ENCODE measurements around the gene FXYD5.
"Not testable (repeated sequence)": the region's sequence is repeated elsewhere in the genome, so short reads cannot be mapped to it uniquely, and the experiment has no call there.

Gene FXYD5

DNA sequence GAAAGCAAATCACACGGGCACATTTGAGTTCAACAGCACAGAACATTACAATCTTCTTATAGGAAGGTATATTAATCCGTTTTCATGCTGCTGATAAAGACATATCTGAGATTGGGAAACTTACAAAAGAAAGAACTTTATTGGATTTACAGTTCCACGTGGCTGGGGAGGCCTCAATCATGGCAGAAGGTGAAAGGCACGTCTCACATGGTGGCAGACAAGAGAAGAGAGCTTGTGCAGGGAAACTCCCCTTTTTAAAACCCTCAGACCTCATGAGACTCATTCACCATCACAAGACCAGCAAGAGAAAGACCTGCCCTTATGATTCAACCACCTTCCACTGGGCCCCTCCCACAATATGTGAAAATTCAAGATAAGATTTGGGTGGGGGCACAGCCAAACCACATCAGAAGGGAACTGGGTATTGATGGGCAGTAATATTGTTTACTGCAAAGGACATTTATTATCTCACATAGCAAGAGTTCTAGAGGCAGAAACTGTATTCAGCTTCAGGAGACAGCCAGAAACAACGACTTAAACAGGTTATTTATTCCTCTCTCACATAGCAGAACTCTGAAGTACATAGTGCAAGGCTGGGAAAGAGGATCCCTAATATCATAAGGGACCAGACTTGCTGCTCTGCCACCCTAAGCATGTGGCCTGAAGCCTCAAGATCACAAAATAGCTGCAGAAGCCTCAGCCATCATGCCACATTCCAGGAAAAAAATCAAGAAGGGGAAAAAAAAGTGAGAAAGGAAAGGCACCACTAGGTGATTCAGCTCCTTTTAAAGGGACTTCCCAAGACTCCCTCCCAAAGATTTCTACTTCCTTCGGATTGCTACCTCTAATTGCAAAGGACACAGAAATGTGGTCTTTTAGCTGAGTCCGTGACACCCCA is 23.1 kb downstream of the FXYD5 start:
- no peak for DNase-seq (ENCODE audit: low read depth in 2 of 3, low spot score in 2 of 3)

- DNase-seq (ENCODE audit: low read depth in 2 of 3, low spot score in 2 of 3) = no peak
These were observed 24.2 kb downstream of the FXYD5 start for GRCh38 chr19:35178701-35179100.

GRCh38 chr19:35179830-35180229 is 25.3 kb downstream of the FXYD5 start:
- DNase-seq (ENCODE audit: low read depth in 2 of 3, low spot score in 2 of 3) = no peak

- DNase-seq (ENCODE audit: low read depth in 2 of 3, low spot score in 2 of 3) = no peak
These were observed 26.9 kb downstream of the FXYD5 start for GRCh38 chr19:35181387-35181786.

DNA sequence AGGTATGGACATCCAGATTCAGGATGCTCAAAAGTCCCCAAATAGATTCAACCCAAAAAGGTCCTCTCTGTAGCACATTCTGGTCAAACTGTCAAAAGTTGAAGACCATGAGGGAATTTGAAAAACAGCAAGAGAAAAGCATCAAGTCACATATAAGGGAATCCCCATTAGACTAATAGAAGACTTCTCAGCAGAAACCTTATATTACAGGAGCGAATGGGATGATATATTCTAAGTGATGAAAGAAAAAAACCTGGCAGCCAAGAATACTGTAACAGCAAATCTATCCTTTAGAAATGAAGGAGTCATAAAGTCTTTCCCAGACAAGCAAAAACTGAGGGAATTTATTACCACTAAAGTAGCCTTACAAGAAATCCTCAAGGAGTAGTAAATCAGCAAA is 29.7 kb downstream of the FXYD5 start:
- no peak for DNase-seq (ENCODE audit: low read depth in 2 of 3, low spot score in 2 of 3)

- DNase-seq (ENCODE audit: low read depth in 2 of 3, low spot score in 2 of 3) = no peak
These were observed 30.3 kb downstream of the FXYD5 start for GRCh38 chr19:35184884-35185283.

DNA sequence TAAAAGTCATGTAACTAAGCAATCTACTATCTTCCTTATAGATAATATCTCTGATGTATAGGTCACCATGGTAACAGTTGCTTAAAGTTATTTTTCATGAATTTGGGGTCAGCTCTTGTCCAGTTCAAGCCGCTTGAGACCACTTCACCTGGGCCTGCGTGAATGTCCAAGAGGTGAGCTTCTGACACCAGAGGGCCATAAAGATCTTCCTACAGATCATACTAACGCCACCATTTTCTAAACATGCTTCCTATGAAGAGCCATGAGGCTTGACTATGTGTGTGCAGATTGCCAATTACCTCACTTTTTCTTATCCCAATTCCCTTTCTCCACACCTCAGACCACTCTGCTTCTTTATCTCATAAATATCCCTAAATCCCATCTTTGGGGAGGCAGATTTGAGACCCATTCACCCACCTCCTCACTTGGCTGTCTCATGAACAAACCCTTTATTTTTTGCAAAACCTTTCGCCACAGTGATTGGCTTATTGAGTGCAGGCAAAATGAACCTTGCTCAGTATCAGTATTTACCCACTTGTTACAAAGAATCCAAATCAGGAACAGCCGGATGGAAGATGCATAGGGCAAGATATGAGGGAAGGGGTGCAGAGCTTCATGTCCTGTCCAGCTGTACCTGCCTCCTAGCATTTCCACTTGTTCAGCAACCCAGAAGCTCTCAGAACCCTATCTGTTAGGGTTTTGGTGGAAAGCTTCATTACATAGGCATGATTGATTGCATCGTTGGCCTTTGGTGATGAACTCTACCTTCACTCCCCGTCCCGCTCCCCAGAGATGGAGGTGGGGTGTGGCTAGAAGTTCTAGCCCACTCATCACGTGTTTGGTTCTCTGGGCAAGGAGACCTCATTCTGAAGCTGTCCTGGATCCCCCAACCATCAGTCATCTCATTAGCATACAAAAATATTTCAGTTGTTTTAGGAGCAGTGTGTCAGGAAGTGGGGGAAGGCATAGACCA is 39.8 kb downstream of the FXYD5 start:
- DNase-seq (ENCODE audit: low read depth in 2 of 3, low spot score in 2 of 3) = no peak

- no peak for DNase-seq (ENCODE audit: low read depth in 2 of 3, low spot score in 2 of 3)
These were observed 41.3 kb downstream of the FXYD5 start for GRCh38 chr19:35195830-35196229.

DNA sequence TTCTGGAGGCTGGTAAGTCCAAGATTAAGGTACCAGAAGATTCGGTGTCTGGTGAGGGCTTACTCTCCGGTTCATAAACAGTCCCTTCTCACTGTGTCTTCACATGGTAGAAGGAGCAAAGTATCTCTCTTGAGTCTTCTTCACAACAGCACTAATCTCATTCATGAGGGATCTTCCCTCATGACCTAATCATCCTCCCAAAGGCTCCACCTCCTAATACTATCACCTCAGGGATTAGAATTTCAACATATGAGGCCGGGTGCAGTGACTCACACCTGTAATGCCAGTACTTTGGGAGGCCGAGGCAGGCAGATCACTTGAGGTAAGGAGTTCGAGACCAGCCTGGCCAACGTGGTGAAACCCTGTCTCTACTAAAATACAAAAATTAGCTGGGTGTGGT is 42.3 kb downstream of the FXYD5 start:
- DNase-seq (ENCODE audit: low read depth in 2 of 3, low spot score in 2 of 3) = not testable (repeated sequence)

- no peak for DNase-seq (ENCODE audit: low read depth in 2 of 3, low spot score in 2 of 3)
These were observed 44.9 kb downstream of the FXYD5 start for GRCh38 chr19:35199481-35199880.

GRCh38 chr19:35202722-35203688 is 48.5 kb downstream of the FXYD5 start:
- no peak for DNase-seq (ENCODE audit: low read depth in 2 of 3, low spot score in 2 of 3)

- no peak for DNase-seq (ENCODE audit: low read depth in 2 of 3, low spot score in 2 of 3)
These were observed 50.5 kb downstream of the FXYD5 start for GRCh38 chr19:35204799-35205732.

- no peak for DNase-seq (ENCODE audit: low read depth in 2 of 3, low spot score in 2 of 3)
These were observed 51.3 kb downstream of the FXYD5 start for GRCh38 chr19:35205733-35206323.

DNA sequence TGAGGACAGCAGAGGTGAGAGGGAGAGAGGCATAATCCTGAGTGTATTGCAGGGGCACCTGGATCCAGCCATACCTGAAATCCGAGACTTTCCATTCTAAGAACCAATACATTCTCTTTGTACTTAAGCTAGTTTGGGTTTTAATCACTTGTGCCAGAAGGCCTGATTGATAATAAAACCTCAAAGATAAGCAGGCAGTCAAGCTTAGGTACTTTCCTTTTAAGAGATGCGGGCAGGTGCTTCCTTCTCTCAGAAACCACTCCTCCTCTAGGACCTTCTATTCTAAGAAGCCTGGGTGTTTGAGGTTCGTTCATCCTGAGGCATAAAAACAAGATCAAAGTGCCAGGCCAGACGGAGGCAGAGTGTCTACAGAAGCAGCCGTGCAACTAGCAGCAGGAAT is 51.8 kb downstream of the FXYD5 start:
- DNase-seq (ENCODE audit: low read depth in 2 of 3, low spot score in 2 of 3) = no peak

DNA sequence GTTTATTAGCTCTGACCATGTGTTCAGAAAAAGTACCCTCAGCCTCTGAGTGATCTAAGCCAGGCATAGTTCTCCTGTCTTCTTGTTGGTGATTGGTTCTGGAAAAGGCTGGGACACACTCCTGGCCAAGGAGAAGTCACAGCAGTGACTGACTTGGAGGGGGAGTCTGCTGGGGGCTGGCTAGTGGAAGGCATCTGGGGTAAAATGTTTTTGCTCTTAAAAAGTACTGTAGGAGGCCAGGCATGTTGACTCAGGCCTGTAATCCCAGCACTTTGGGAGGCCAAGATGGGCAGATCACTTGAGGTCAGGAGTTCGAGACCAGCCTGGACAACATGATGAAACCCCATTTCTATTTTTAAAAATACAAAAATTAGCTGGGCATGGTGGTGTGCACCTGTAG is 52.3 kb downstream of the FXYD5 start:
- DNase-seq (ENCODE audit: low read depth in 2 of 3, low spot score in 2 of 3) = no peak

DNA sequence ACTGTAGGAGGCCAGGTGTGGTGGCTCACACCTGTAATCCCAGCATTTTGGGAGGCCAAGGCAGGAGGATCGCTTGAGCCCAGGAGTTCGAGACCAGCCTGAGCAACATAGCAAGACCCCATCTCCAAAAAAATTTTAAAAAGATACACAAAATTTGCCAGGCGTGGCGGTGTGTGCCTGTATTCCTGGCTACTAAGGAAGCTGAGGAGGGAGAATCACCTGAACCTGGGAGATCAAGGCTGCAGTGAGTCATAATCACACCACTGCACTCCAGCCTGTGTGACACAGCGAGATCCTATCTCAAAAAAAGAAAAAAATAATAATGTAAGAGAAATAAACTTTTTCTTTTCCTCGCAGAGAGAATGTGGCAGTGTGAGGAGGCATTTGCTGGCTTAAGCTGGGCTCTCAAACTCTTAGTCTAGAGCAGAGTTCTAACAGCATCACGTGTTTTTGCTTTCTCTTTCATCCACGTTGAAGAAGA is 52.9 kb downstream of the FXYD5 start:
- DNase-seq (ENCODE audit: low read depth in 2 of 3, low spot score in 2 of 3) = no peak

GRCh38 chr19:35208121-35208520 is 53.6 kb downstream of the FXYD5 start:
- DNase-seq (ENCODE audit: low read depth in 2 of 3, low spot score in 2 of 3) = no peak

DNA sequence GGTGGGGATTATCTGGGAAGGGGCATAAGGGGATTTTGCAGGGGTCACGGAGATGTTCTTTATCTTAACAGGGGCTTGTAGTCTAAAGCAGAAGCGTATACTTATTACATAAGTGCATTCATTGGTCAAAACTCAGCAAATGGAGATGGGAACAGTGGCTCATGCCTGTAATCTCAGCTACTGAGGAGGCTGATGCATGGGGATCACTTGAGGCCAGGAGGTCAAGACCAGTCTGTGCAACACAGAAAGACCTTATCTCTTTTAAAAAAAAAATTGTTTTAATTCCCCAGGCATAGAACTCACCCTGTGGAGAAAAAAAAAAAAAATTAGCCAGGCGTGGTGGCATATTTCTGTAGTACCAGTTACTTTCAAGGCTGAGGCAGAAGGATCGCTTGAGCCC is 55.1 kb downstream of the FXYD5 start:
- no peak for DNase-seq (ENCODE audit: low read depth in 2 of 3, low spot score in 2 of 3)

Data from activated CD8-positive, alpha-beta memory T cell treated with anti-CD3 and anti-CD28 coated beads for 48 hours (primary cell).